ENCODE measurements around the gene ADARB1. TPM values are rescaled to one million over a fixed set of nuclear protein-coding genes. Genes with fewer than 3 reads are reported as not detected.

ADARB1 gene
- total RNA-seq, 2 experiments from 2014 or later: 6.6 to 20.5 TPM

DNA sequence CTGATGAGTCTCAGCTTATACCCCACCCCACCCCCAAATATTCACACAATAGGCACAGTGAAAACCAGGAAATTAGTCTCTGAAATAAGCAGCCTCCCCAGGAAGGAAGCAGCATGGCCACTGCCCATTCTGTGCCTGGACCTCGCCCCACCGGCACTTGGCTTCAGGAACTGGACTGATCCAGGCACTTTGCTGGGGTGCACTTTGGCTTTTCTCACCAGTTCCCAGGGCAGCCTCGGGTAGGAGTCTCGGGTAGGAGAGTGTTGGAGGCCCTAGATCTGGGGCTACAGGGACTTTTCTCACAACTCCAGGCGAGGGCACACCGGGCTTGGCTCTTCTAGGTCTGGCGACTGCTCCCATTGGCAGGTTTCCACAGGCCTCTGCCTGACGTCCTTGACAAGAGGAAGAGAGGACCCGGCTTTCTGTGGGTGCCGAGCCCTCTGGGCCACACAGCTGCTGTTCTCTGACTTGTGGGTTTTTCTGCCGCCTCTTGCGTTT is 18.7 kb downstream of the ADARB1 start:
- ChIA-PET POLR2A (interaction anchor here (0.7 to 1.2 kb wide), 2 partner anchors 9 to 17 kb away, joined by 3 read pairs; no protein-coding TSS in a partner anchor), CTCF (ENCODE audit: unreplicated experiment) (no interaction called here)
- TF ChIP-seq, protein P1, sequence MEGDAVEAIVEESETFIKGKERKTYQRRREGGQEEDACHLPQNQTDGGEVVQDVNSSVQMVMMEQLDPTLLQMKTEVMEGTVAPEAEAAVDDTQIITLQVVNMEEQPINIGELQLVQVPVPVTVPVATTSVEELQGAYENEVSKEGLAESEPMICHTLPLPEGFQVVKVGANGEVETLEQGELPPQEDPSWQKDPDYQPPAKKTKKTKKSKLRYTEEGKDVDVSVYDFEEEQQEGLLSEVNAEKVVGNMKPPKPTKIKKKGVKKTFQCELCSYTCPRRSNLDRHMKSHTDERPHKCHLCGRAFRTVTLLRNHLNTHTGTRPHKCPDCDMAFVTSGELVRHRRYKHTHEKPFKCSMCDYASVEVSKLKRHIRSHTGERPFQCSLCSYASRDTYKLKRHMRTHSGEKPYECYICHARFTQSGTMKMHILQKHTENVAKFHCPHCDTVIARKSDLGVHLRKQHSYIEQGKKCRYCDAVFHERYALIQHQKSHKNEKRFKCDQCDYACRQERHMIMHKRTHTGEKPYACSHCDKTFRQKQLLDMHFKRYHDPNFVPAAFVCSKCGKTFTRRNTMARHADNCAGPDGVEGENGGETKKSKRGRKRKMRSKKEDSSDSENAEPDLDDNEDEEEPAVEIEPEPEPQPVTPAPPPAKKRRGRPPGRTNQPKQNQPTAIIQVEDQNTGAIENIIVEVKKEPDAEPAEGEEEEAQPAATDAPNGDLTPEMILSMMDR (conservative IDR thresholded peaks at IDR 0.05; ENCODE audit: low read length): no peak
- TF ChIP-seq EZH2phosphoT487 (IDR thresholded peaks at IDR 0.05; ENCODE audit: borderline replicate concordance, low read depth, low read length): no peak
- no peak overlapping the region for H2AFZ ChIP-seq (ENCODE audit: low read length)
- H3K27ac ChIP-seq (ENCODE audit: low read depth, low read length, poor library complexity, severe bottlenecking): no peak overlapping the region
- H4K20me1 ChIP-seq (ENCODE audit: insufficient read depth, low read length): no peaks in the 10 kb centered on the region; the same call in 1 of the 2 replicates
- H3K79me2 ChIP-seq (ENCODE audit: insufficient read depth, low read depth, low read length): no peaks in the 10 kb centered on the region
- no peak overlapping the region for H3K4me3 ChIP-seq (ENCODE audit: low read depth, low read length, poor library complexity, severe bottlenecking)
- no peaks in the 10 kb centered on the region for H3K9me3 ChIP-seq (ENCODE audit: low read length)
- H3K4me2 ChIP-seq (ENCODE audit: low read length): no peak overlapping the region
- no peaks in the 10 kb centered on the region for H3K9me2 ChIP-seq (ENCODE audit: insufficient read depth, low read length)
- BruUV-seq (replicated peaks): no TSS peak
- no peak for DNase-seq (ENCODE audit: low spot score)
- peaks cover 8% of the 10 kb centered on the region for H3K4me1 ChIP-seq (ENCODE audit: insufficient read depth, low read length, poor library complexity, severe bottlenecking)
- intact Hi-C loops (cut with micrococcal nuclease; ENCODE audit: unreplicated experiment): no loop called here
- H3K36me3 ChIP-seq (ENCODE audit: insufficient read depth, low read length): no peaks in the 10 kb centered on the region

GRCh38 chr21:45094412-45094811 is 20.0 kb downstream of the ADARB1 start:
- Histone ChIP-seq H3K27ac (ENCODE audit: low read depth, low read length, poor library complexity, severe bottlenecking) (no peak overlapping the region), H3K9me3 (ENCODE audit: low read length) (no peaks in the 10 kb centered on the region), H4K20me1 (ENCODE audit: insufficient read depth, low read length) (no peaks in the 10 kb centered on the region; the same call in 1 of the 2 replicates), H3K79me2 (ENCODE audit: insufficient read depth, low read depth, low read length) (no peaks in the 10 kb centered on the region), H3K4me3 (ENCODE audit: low read depth, low read length, poor library complexity, severe bottlenecking) (no peak overlapping the region), H3K36me3 (ENCODE audit: insufficient read depth, low read length) (no peaks in the 10 kb centered on the region), H3K4me1 (ENCODE audit: insufficient read depth, low read length, poor library complexity, severe bottlenecking) (peaks cover 8% of the 10 kb centered on the region), H3K9me2 (ENCODE audit: insufficient read depth, low read length) (no peaks in the 10 kb centered on the region), H3K4me2 (ENCODE audit: low read length) (no peak overlapping the region), H2AFZ (ENCODE audit: low read length) (no peak overlapping the region)
- TF ChIP-seq, protein P1 (conservative IDR thresholded peaks at IDR 0.05; ENCODE audit: low read length): no peak
- no peak for TF ChIP-seq EZH2phosphoT487 (IDR thresholded peaks at IDR 0.05; ENCODE audit: borderline replicate concordance, low read depth, low read length)
- DNase-seq (ENCODE audit: low spot score): no peak
- no TSS peak for BruUV-seq (replicated peaks)
- CTCF ChIA-PET (ENCODE audit: unreplicated experiment): no interaction called here
- POLR2A ChIA-PET: no interaction called here
- intact Hi-C loops (cut with micrococcal nuclease; ENCODE audit: unreplicated experiment): no loop called here

DNA sequence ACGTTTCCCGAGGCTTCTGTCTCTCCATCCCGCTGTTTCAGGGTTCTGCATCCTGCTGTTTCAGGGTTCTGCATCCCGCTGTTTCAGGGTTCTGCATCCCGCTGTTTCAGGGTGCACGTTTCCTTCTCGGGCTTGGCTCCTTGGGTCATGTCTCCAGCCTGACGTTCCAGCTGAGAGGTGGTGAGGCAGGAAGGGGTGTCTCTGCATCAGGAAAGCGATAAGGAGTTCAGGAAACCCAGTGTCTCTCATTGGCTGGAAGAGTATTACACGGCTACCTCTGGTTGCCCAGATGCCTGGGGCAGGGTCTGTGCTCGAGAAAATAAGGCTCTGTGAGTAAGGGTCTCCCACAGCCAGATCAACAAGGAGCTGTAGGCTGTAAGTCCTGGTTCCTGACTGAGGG is 21.1 kb downstream of the ADARB1 start:
- no peaks in the 10 kb centered on the region for H3K36me3 ChIP-seq (ENCODE audit: insufficient read depth, low read length)
- H2AFZ ChIP-seq (ENCODE audit: low read length): no peak overlapping the region
- H3K4me3 ChIP-seq (ENCODE audit: low read depth, low read length, poor library complexity, severe bottlenecking): no peak overlapping the region
- CTCF ChIA-PET (ENCODE audit: unreplicated experiment): no interaction called here
- no peaks in the 10 kb centered on the region for H3K9me3 ChIP-seq (ENCODE audit: low read length)
- H3K9me2 ChIP-seq (ENCODE audit: insufficient read depth, low read length): no peaks in the 10 kb centered on the region
- no peak for DNase-seq (ENCODE audit: low spot score)
- no peak overlapping the region for H3K4me2 ChIP-seq (ENCODE audit: low read length)
- intact Hi-C loops (cut with micrococcal nuclease; ENCODE audit: unreplicated experiment): no loop called here
- TF ChIP-seq, protein P1 (conservative IDR thresholded peaks at IDR 0.05; ENCODE audit: low read length): no peak
- TF ChIP-seq EZH2phosphoT487 (IDR thresholded peaks at IDR 0.05; ENCODE audit: borderline replicate concordance, low read depth, low read length): no peak
- no peaks in the 10 kb centered on the region for H3K79me2 ChIP-seq (ENCODE audit: insufficient read depth, low read depth, low read length)
- H3K27ac ChIP-seq (ENCODE audit: low read depth, low read length, poor library complexity, severe bottlenecking): no peak overlapping the region
- no peaks in the 10 kb centered on the region; the same call in 1 of the 2 replicates for H4K20me1 ChIP-seq (ENCODE audit: insufficient read depth, low read length)
- POLR2A ChIA-PET: interaction anchor here (1.2 kb wide), 1 partner anchor 16 kb away, joined by 4 read pairs; no protein-coding TSS in a partner anchor
- peaks cover 8% of the 10 kb centered on the region for H3K4me1 ChIP-seq (ENCODE audit: insufficient read depth, low read length, poor library complexity, severe bottlenecking)
- no TSS peak for BruUV-seq (replicated peaks)

Data from OCI-LY7 (cell line).